B cell (primary cell): ENCODE data around the gene PIAS3. TPM values are rescaled to one million over a fixed set of nuclear protein-coding genes. Genes with fewer than 3 reads are reported as not detected.
"Not testable (repeated sequence)": the region's sequence is repeated elsewhere in the genome, so short reads cannot be mapped to it uniquely, and the experiment has no call there.

Experiments used
- ATAC-seq: fragments of 200-7000 bp; cut with Tn5 transposase; one replicate; pipeline ENCODE4 v1.10.0; 2021; ENCODE audit warnings: low read depth, mild to moderate bottlenecking, moderate number of reproducible peaks, moderate library complexity
- CTCF ChIA-PET: fragments of 350-600 bp; sonication (Branson Sonifier 250); formaldehyde crosslinking; loops from one replicate; lab custom pipeline; 2021; ENCODE audit warnings: antibody characterized with exemption, inconsistent platforms; lab: Charles Lee
- POLR2A ChIA-PET: fragments of 350-600 bp; sonication (Branson Sonifier 250); formaldehyde crosslinking; loops from one replicate; lab custom pipeline; 2021; ENCODE audit warnings: antibody characterized with exemption; lab: Charles Lee
- DNase-seq: peaks from one replicate; pipeline ENCODE4 v3.0.0; 2013
- H2AFZ ChIP-seq: 2 replicates; pipeline ENCODE4 v1.6.1; 2012; ENCODE audit warnings: mild to moderate bottlenecking, low read depth, low read length; ENCODE audit not compliant: insufficient read depth, poor library complexity, severe bottlenecking
- H3K27ac ChIP-seq, 2 donors: 1 replicate in 1 of 2; 2 replicates in 1 of 2; pipeline ENCODE4 v1.5.1; 2012 to 2013; ENCODE audit warnings: low read length in 2 of 2, mild to moderate bottlenecking in 2 of 2, moderate library complexity in 1 of 2
- H3K27me3 ChIP-seq, 4 experiments: fragments of 200-600 bp in 1 of 4; sonication (generic) in 1 of 4; replicated peaks in 1 of 4; 1 replicate in 2 of 4; 2 replicates in 2 of 4; pipeline versions ENCODE4 v1.6.1 to v1.7.0; 2013 to 2016; ENCODE audit warnings: low read length in 3 of 4, mild to moderate bottlenecking in 2 of 4, mixed read lengths in 1 of 4, moderate library complexity in 1 of 4; ENCODE audit not compliant: insufficient read depth in 4 of 4, control insufficient read depth in 3 of 4; ENCODE audit errors: control extremely low read depth in 1 of 4
- H3K36me3 ChIP-seq, 2 experiments: replicated peaks in 1 of 2; 1 replicate in 1 of 2; 2 replicates in 1 of 2; pipeline versions ENCODE4 v1.6.1 to v1.7.1; 2013; ENCODE audit warnings: low read length in 1 of 2; ENCODE audit not compliant: insufficient read depth in 2 of 2, control insufficient read depth in 1 of 2; ENCODE audit errors: control extremely low read depth in 1 of 2, extremely low read depth in 1 of 2
- H3K4me1 ChIP-seq, 2 donors: fragments of 200-600 bp in 1 of 2; sonication (generic) in 1 of 2; 1 replicate in 1 of 2; 2 replicates in 1 of 2; pipeline versions ENCODE4 v1.5.1 to v1.6.1; 2013 to 2017; ENCODE audit warnings: low read length in 2 of 2; ENCODE audit not compliant: control insufficient read depth in 2 of 2, insufficient read depth in 2 of 2
- H3K4me2 ChIP-seq: replicated peaks from 2 replicates; pipeline ENCODE3; 2012; ENCODE audit warnings: mild to moderate bottlenecking, low read depth, low read length; ENCODE audit not compliant: poor library complexity, severe bottlenecking
- H3K4me3 ChIP-seq, 5 experiments: fragments of 200-600 bp in 1 of 5; sonication (generic) in 1 of 5; 1 replicate in 3 of 5; 2 replicates in 2 of 5; pipeline versions ENCODE4 v1.5.1 to v1.7.0; 2011 to 2016; ENCODE audit warnings: low read length in 4 of 5, mild to moderate bottlenecking in 4 of 5, low read depth in 2 of 5, control low read depth in 1 of 5, moderate library complexity in 1 of 5; ENCODE audit not compliant: insufficient read depth in 1 of 5; ENCODE audit errors: control extremely low read depth in 1 of 5, extremely low read depth in 1 of 5
- H3K79me2 ChIP-seq: fragments of 200-600 bp; sonication (generic); one replicate; pipeline ENCODE4 v1.6.0; 2016; ENCODE audit warnings: low read length; ENCODE audit not compliant: control insufficient read depth, insufficient read depth
- H3K9ac ChIP-seq: fragments of 200-600 bp; sonication (generic); 2 replicates; pipeline ENCODE4 v1.6.1; 2017; ENCODE audit warnings: mild to moderate bottlenecking, low read length, moderate library complexity
- H3K9me3 ChIP-seq, 3 donors: one replicate each; pipeline versions ENCODE4 v1.6.1 to v1.7.1; 2013; ENCODE audit warnings: low read length in 2 of 3; ENCODE audit not compliant: control insufficient read depth in 2 of 3, insufficient read depth in 1 of 3; ENCODE audit errors: control extremely low read depth in 1 of 3
- H4K20me1 ChIP-seq: 2 replicates; pipeline ENCODE4 v1.6.0; 2012; ENCODE audit warnings: mild to moderate bottlenecking, low read length; ENCODE audit not compliant: insufficient read depth, control insufficient read depth, poor library complexity, severe bottlenecking
- H3K27ac Mint-ChIP-seq: one replicate; pipeline ENCODE4 v1.8.0; 2021; ENCODE audit warnings: mixed read lengths
- H3K27me3 Mint-ChIP-seq: one replicate; pipeline ENCODE4 v1.8.0; 2021; ENCODE audit warnings: mixed read lengths
- H3K4me1 Mint-ChIP-seq: one replicate; pipeline ENCODE4 v1.8.0; 2021; ENCODE audit warnings: mixed read lengths
- H3K4me3 Mint-ChIP-seq: one replicate; pipeline ENCODE4 v1.8.0; 2021; ENCODE audit warnings: mixed read lengths
- H3K9me3 Mint-ChIP-seq: one replicate; pipeline ENCODE4 v1.8.0; 2022; ENCODE audit warnings: mixed read lengths; ENCODE audit not compliant: insufficient read depth
- EZH2 ChIP-seq: IDR thresholded peaks from 2 replicates; pipeline ENCODE4 v1.6.1; 2012; ENCODE audit warnings: borderline replicate concordance, low read depth, mild to moderate bottlenecking, moderate library complexity, low read length; ENCODE audit not compliant: insufficient read depth, poor library complexity, severe bottlenecking
- WGBS: methylation state at CpG from one replicate; pipeline ENCODE4 v1.1.5; 2013; ENCODE audit warnings: missing lambda C conversion rate; ENCODE audit not compliant: insufficient coverage; 5-methylcytosine and 5-hydroxymethylcytosine counted together
- intact Hi-C: fragments of 100-400 bp; cut with micrococcal nuclease; formaldehyde crosslinking; loops from one replicate; pipeline ENCODE4 v1.10.0; 2022
- polyA plus RNA-seq: library from polyadenylated mRNA; depleted of rRNA; stranded (reverse); fragments of >200 nt; gene quantifications from 2 replicates; pipeline ENCODE4 v1.2.3, GENCODE V29; 2012
- total RNA-seq, 2 donors: library from RNA; stranded (reverse); fragments of 120-200 nt in 1 of 2; gene quantifications; 1 replicate in 1 of 2; 2 replicates in 1 of 2; pipeline versions ENCODE4 v1.2.3 to v1.2.4, GENCODE V29; 2013 to 2022
- TF ChIP-seq, protein P1 (sequence below): fragments of 200-600 bp; IDR thresholded peaks from one replicate; pipeline ENCODE4 v1.8.0; 2022; ENCODE audit warnings: antibody characterized with exemption, mild to moderate bottlenecking

PIAS3 gene
- total and polyA plus RNA-seq, 2 donors (not counting 1 experiment from before 2014, with no cell fraction given) = 23.2 to 45.0 TPM

DNA sequence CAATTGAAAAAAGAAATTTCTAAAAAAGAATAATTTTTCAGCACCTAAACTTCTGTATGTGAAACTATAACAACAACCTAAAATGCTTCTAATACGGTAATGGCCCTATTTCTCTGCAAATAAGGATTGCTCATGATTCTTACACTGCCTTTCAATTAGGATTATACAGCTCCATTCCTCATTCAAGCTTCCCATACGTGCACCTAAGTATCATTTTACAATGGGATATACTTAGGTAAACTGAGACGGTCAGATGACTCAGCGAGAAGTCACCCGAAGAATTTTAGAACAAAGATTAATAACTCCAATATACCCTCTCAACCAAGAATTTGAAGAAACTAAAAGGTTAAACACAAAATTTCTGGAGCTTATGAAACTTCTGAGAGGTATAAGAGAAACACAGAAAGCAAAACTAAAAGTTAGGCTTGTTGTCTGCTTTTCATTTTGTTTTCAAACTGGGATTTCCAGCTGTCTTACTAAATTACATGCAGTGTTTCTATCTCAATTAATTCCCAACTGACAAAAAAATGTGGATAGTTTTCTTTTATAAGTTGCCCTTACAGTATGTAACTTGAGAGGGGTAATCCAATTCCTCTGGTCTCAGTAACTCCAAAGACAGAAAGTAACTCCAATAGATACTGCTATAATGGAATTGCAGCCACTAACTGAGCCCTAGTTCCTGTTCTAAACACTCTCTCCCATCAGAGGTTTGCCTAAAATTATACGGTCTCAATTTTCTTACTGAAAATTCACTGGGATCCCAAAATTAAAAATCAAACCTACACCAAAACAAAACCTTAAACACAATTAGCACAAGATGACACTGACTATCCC, 45.7 kb downstream of the PIAS3 start:
- H3K27me3 Mint-ChIP-seq, H3K27ac Mint-ChIP-seq, H3K4me3 ChIP-seq, H3K27me3 ChIP-seq, intact Hi-C loops, H2AFZ ChIP-seq, DNase-seq, H3K9ac ChIP-seq, H3K4me1 Mint-ChIP-seq, H3K9me3 Mint-ChIP-seq, H3K4me2 ChIP-seq, ATAC-seq, H4K20me1 ChIP-seq, H3K4me3 Mint-ChIP-seq, H3K36me3 ChIP-seq, POLR2A ChIA-PET, H3K79me2 ChIP-seq, H3K9me3 ChIP-seq, H3K27ac ChIP-seq, CTCF ChIA-PET, H3K4me1 ChIP-seq: not testable (repeated sequence)
- no CpG with 5 or more reads among the region's 6 CpGs for WGBS

DNA sequence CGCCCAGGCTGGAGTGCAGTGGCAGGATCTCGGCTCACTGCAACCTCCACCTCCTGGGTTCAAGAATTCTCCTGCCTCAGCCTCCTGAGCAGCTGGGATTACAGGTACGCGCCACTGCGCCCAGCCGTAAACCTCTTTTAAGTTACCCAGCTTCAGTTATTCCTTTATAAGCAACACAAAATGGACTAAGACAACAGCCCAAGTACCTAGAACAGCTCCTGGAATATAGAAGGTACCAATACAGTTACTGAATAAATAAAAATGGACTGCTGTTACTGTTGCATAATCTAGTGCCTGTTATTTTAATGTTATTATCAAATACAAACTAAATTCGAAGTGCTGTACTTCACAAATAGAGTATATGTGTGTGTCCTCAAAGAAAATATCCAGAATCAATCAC, 52.0 kb downstream of the PIAS3 start:
- H4K20me1 ChIP-seq = peaks cover 19% of the 10 kb centered on the region
- H3K4me1 Mint-ChIP-seq = peaks cover 33% of the 10 kb centered on the region

More for the DNA sequence above, 52.0 kb downstream of the PIAS3 start:
- Mint-ChIP-seq H3K27ac (no peak overlapping the region), H3K4me3 (no peak overlapping the region), H3K9me3 (no peaks in the 10 kb centered on the region), H3K27me3 (no peaks in the 10 kb centered on the region)
- TF ChIP-seq EZH2 = no peak
- TF ChIP-seq, protein P1, sequence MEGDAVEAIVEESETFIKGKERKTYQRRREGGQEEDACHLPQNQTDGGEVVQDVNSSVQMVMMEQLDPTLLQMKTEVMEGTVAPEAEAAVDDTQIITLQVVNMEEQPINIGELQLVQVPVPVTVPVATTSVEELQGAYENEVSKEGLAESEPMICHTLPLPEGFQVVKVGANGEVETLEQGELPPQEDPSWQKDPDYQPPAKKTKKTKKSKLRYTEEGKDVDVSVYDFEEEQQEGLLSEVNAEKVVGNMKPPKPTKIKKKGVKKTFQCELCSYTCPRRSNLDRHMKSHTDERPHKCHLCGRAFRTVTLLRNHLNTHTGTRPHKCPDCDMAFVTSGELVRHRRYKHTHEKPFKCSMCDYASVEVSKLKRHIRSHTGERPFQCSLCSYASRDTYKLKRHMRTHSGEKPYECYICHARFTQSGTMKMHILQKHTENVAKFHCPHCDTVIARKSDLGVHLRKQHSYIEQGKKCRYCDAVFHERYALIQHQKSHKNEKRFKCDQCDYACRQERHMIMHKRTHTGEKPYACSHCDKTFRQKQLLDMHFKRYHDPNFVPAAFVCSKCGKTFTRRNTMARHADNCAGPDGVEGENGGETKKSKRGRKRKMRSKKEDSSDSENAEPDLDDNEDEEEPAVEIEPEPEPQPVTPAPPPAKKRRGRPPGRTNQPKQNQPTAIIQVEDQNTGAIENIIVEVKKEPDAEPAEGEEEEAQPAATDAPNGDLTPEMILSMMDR = no peak
- H3K9ac ChIP-seq = no peak overlapping the region
- no peak overlapping the region for H3K27ac ChIP-seq
- no peaks in the 10 kb centered on the region for H3K4me1 ChIP-seq
- H3K79me2 ChIP-seq = peaks cover 46% of the 10 kb centered on the region
- WGBS = 100% methylated on average over 2 of the region's 7 CpGs
- H3K4me2 ChIP-seq = no peak overlapping the region
- H3K27me3 ChIP-seq = no peaks in the 10 kb centered on the region
- DNase-seq = no peak
- intact Hi-C loops = no loop called here
- no peak overlapping the region for H3K4me3 ChIP-seq
- ChIA-PET POLR2A (no interaction called here), CTCF (no interaction called here)
- H3K36me3 ChIP-seq = peaks cover 0 to 3% of the 10 kb centered on the region in 2 experiments
- H2AFZ ChIP-seq = no peak overlapping the region
- ATAC-seq = no peak
- no peaks in the 10 kb centered on the region for H3K9me3 ChIP-seq
